Calu3 (cell line): ENCODE measurements around the gene FSTL5. TPM values are rescaled to one million over a fixed set of nuclear protein-coding genes. Genes with fewer than 3 reads are reported as not detected.

Experiments used
- BruUV-seq: library from RNA; stranded (reverse); fragments of 400-500 nt; replicated peaks from 2 replicates; lab custom pipeline; 2021; lab: Mats Ljungman, UMichigan
- CTCF ChIA-PET: fragments of 300-600 bp; sonication (Branson Sonifier 250); formaldehyde crosslinking; loops from one replicate; lab custom pipeline; 2022; ENCODE audit warnings: antibody characterized with exemption; lab: Charles Lee
- DNase-seq: peaks from one replicate; pipeline ENCODE4 v3.0.0; 2022
- H3K27ac Mint-ChIP-seq: one replicate; pipeline ENCODE4 v1.8.0; 2022; ENCODE audit warnings: mixed read lengths; ENCODE audit not compliant: unreplicated experiment
- H3K27me3 Mint-ChIP-seq: one replicate; pipeline ENCODE4 v1.8.0; 2022; ENCODE audit warnings: mixed read lengths; ENCODE audit not compliant: unreplicated experiment
- H3K36me3 Mint-ChIP-seq: one replicate; pipeline ENCODE4 v1.8.0; 2022; ENCODE audit warnings: mild to moderate bottlenecking, moderate library complexity, mixed read lengths; ENCODE audit not compliant: insufficient read depth, unreplicated experiment
- H3K4me1 Mint-ChIP-seq: one replicate; pipeline ENCODE4 v1.8.0; 2022; ENCODE audit warnings: mild to moderate bottlenecking, low read depth, mixed read lengths; ENCODE audit not compliant: unreplicated experiment
- H3K4me3 Mint-ChIP-seq: one replicate; pipeline ENCODE4 v1.8.0; 2022; ENCODE audit warnings: mild to moderate bottlenecking, low read depth, moderate library complexity, mixed read lengths; ENCODE audit not compliant: unreplicated experiment
- H3K9me3 Mint-ChIP-seq: one replicate; pipeline ENCODE4 v1.8.0; 2022; ENCODE audit warnings: low read depth, mixed read lengths; ENCODE audit not compliant: unreplicated experiment
- CTCF ChIP-seq: fragments of 200-600 bp; IDR thresholded peaks from one replicate; pipeline ENCODE4 v1.8.0; 2022; ENCODE audit warnings: antibody characterized with exemption; ENCODE audit not compliant: unreplicated experiment
- intact Hi-C: fragments of 100-400 bp; cut with micrococcal nuclease; formaldehyde crosslinking; loops from one replicate; pipeline ENCODE4 v1.10.0; 2022; ENCODE audit not compliant: unreplicated experiment
- total RNA-seq: library from RNA; stranded (reverse); gene quantifications from 2 replicates; pipeline ENCODE4 v1.2.3, GENCODE V29; 2022

Gene FSTL5
- total RNA-seq, 1 experiment from 2014 or later: not detected

GRCh38 chr4:161382655-161383054 is 781.1 kb downstream of the FSTL5 start:
- Mint-ChIP-seq H3K9me3 (no peaks in the 10 kb centered on the region), H3K4me3 (no peak overlapping the region), H3K27ac (no peak overlapping the region), H3K4me1 (no peaks in the 10 kb centered on the region), H3K36me3 (no peaks in the 10 kb centered on the region), H3K27me3 (no peaks in the 10 kb centered on the region)
- CTCF ChIA-PET: no interaction called here
- no peak for TF ChIP-seq CTCF
- intact Hi-C loops: no loop called here
- no TSS peak for BruUV-seq
- no peak for DNase-seq

DNA sequence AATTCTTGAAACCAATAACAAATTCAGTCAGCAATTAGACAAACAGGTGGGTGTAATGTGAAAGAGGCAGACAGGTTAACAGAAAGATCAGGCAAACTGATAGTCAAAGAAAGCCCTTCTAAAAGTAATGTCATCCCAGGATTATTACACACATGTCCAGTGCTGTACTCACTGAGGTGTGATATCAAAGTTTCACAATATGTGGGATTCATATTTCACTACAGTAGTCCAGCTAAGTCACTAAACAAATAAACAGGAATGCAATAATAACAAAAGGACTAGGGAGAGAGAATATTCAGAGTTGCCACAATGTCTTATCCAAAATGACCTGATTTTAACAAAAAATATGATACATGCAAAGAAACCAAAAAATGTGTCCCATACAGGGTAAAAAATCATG is 787.5 kb downstream of the FSTL5 start:
- intact Hi-C loops: no loop called here
- H3K36me3 Mint-ChIP-seq: no peaks in the 10 kb centered on the region
- CTCF ChIA-PET: no interaction called here
- no peak for DNase-seq
- TF ChIP-seq CTCF: no peak
- H3K4me1 Mint-ChIP-seq: no peaks in the 10 kb centered on the region
- peaks cover 4% of the 10 kb centered on the region for H3K9me3 Mint-ChIP-seq
- no peak overlapping the region for H3K4me3 Mint-ChIP-seq
- no TSS peak for BruUV-seq
- H3K27ac Mint-ChIP-seq: no peak overlapping the region
- no peaks in the 10 kb centered on the region for H3K27me3 Mint-ChIP-seq

- no peaks in the 10 kb centered on the region for H3K4me1 Mint-ChIP-seq
- no peaks in the 10 kb centered on the region for H3K27me3 Mint-ChIP-seq
- no peak for TF ChIP-seq CTCF
- BruUV-seq: no TSS peak
- no peaks in the 10 kb centered on the region for H3K36me3 Mint-ChIP-seq
- intact Hi-C loops: no loop called here
- H3K4me3 Mint-ChIP-seq: no peak overlapping the region
- H3K27ac Mint-ChIP-seq: no peak overlapping the region
- DNase-seq: no peak
- CTCF ChIA-PET: no interaction called here
- H3K9me3 Mint-ChIP-seq: no peaks in the 10 kb centered on the region
Measured at GRCh38 chr4:161364681-161365080, 799.1 kb downstream of the FSTL5 start.

DNA sequence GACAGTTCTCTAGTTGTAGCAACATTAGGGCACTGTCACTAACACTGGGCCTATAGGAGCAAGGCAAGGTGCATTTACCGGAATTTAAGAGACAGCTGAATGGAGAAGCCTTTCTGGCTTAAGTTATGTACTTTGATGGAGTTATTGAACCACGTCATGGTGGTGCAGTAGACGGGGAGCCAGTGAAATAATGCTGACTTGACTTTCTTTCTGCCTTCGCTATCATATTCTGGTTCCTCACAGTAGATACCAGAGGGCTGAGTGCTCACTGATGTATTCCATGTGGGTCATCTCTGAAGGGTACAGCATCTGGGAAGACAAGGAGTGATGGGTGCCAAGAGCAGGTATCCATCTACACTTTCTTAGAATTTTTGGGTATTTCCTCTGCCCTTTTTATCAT is 802.8 kb downstream of the FSTL5 start:
- intact Hi-C loops: no loop called here
- no peaks in the 10 kb centered on the region for H3K4me1 Mint-ChIP-seq
- H3K4me3 Mint-ChIP-seq: no peak overlapping the region
- no peak overlapping the region for H3K27ac Mint-ChIP-seq
- no peak for TF ChIP-seq CTCF
- CTCF ChIA-PET: no interaction called here
- no peak for DNase-seq
- H3K9me3 Mint-ChIP-seq: no peaks in the 10 kb centered on the region
- H3K27me3 Mint-ChIP-seq: no peaks in the 10 kb centered on the region
- H3K36me3 Mint-ChIP-seq: no peaks in the 10 kb centered on the region
- no TSS peak for BruUV-seq

GRCh38 chr4:161359491-161359890 is 804.3 kb downstream of the FSTL5 start:
- Mint-ChIP-seq H3K36me3 (no peaks in the 10 kb centered on the region), H3K9me3 (no peaks in the 10 kb centered on the region), H3K4me1 (no peaks in the 10 kb centered on the region), H3K4me3 (no peak overlapping the region), H3K27me3 (no peaks in the 10 kb centered on the region), H3K27ac (no peak overlapping the region)
- no peak for TF ChIP-seq CTCF
- CTCF ChIA-PET: no interaction called here
- BruUV-seq: no TSS peak
- no peak for DNase-seq
- intact Hi-C loops: no loop called here
